Measurements from ENCODE around the gene HERPUD2. TPM values are rescaled to one million over a fixed set of nuclear protein-coding genes. Genes with fewer than 3 reads are reported as not detected.

The HERPUD2 gene
- total RNA-seq, 4 donors from 2014 or later: 17.6 to 118 (median 37.7) TPM

GRCh38 chr7:35727571-35727970, 32.6 kb upstream of the HERPUD2 start:
- H3K9me3 ChIP-seq: no peaks in the 10 kb centered on the region
- H3K36me3 ChIP-seq: no peaks in the 10 kb centered on the region
- peak overlapping the region in 2 of 4 donors; percentile 79 for H3K27ac ChIP-seq
- no peak for TF ChIP-seq POLR2A (IDR thresholded peaks at IDR 0.05)
- TF ChIP-seq POLR2AphosphoS5 (IDR thresholded peaks at IDR 0.05): no peak
- no peak for TF ChIP-seq EP300 (IDR thresholded peaks at IDR 0.05; ENCODE audit: low read depth)
- TF ChIP-seq CTCF (IDR thresholded peaks at IDR 0.05): no peak
- 86% methylated on average over 2 of the region's 2 CpGs; no CpG with 5 or more reads in 1 of the 2 donors for WGBS, 2 donors (ENCODE audit: low coverage in 1 of 2)
- in situ Hi-C loops (cut with MboI; ENCODE audit: low pct_ligation_motif_present in 1 of 4, low pct_unique_long_range_greater_than_20kb in 1 of 4, low sequenced_read_pairs in 3 of 4): no loop called here
- intact Hi-C loops (cut with DNase I; ENCODE audit: low total_unique reads): no loop called here
- no peak for DNase-seq
- peaks cover 3 to 27% (median 16%) of the 10 kb centered on the region in 4 donors for H3K4me1 ChIP-seq
- no peaks in the 10 kb centered on the region for H3K27me3 ChIP-seq
- no peak overlapping the region for H3K4me3 ChIP-seq

DNA sequence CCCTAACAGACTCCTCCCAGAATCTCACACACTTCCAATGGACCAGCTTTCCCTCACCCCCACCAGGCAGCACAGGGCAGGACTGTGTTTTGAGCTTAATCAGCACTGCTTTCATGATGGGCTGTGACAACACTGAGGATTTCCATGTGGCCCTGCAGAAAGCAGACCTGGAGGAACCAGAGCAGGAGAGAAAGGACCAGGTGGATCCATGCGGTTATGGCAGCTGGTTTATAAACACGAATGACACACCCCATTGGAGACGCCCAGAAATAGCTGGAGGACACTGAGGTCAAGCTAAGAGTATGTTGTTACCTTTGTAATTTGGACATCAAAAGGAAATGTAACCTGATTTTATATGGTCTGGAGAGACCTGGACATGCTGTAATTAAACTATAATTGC, 31.7 kb upstream of the HERPUD2 start:
- Histone ChIP-seq H3K9me3 (no peaks in the 10 kb centered on the region), H3K4me1 (peaks cover 3 to 27% (median 16%) of the 10 kb centered on the region in 4 donors), H3K4me3 (no peak overlapping the region), H3K27me3 (no peaks in the 10 kb centered on the region), H3K36me3 (no peaks in the 10 kb centered on the region), H3K27ac (no peak overlapping the region)
- in situ Hi-C loops (cut with MboI; ENCODE audit: low pct_ligation_motif_present in 1 of 4, low pct_unique_long_range_greater_than_20kb in 1 of 4, low sequenced_read_pairs in 3 of 4) (no loop called here), intact Hi-C loops (cut with DNase I; ENCODE audit: low total_unique reads) (no loop called here)
- no peak for TF ChIP-seq POLR2AphosphoS5 (IDR thresholded peaks at IDR 0.05)
- TF ChIP-seq EP300 (IDR thresholded peaks at IDR 0.05; ENCODE audit: low read depth): no peak
- TF ChIP-seq CTCF (IDR thresholded peaks at IDR 0.05): no peak
- TF ChIP-seq POLR2A (IDR thresholded peaks at IDR 0.05): no peak
- no peak for DNase-seq
- WGBS, 2 donors (ENCODE audit: low coverage in 1 of 2): 62 to 86% methylated on average over 3 of the region's 3 CpGs

DNA sequence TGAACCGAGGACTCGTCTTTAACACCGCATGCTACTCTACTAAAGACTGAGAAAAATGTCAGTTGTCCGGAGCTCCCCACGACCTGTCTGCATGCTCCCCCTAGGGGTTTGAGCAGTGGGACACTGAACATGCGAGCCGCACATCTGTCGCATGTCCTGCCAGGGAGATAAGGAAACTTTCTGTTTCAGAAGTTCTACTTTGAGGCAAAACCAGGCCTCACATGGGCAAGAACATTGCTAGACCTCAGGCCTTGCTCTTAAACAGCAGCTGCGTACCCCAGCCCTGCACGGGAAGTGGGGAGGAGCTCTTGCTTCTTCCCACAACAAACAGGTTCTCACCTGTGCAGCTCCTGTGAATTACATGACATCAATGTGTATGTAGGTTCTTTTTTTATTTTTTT, 30.3 kb upstream of the HERPUD2 start:
- no peaks in the 10 kb centered on the region for H3K36me3 ChIP-seq
- in situ Hi-C loops (cut with MboI; ENCODE audit: low pct_ligation_motif_present in 1 of 4, low pct_unique_long_range_greater_than_20kb in 1 of 4, low sequenced_read_pairs in 3 of 4): no loop called here
- DNase-seq: peak; percentile 71
- no peak overlapping the region for H3K4me3 ChIP-seq
- no peaks in the 10 kb centered on the region for H3K27me3 ChIP-seq
- intact Hi-C loops (cut with DNase I; ENCODE audit: low total_unique reads): no loop called here
- H3K27ac ChIP-seq: peak overlapping the region in 1 of 4 donors; percentile 41
- H3K9me3 ChIP-seq: no peaks in the 10 kb centered on the region
- H3K4me1 ChIP-seq: peaks cover 3 to 27% (median 16%) of the 10 kb centered on the region in 4 donors
- 75% methylated on average over 10 of the region's 10 CpGs; no CpG with 5 or more reads in 1 of the 2 donors for WGBS, 2 donors (ENCODE audit: low coverage in 1 of 2)
- TF ChIP-seq EP300 (IDR thresholded peaks at IDR 0.05; ENCODE audit: low read depth): no peak
- TF ChIP-seq POLR2A (IDR thresholded peaks at IDR 0.05): no peak
- no peak for TF ChIP-seq POLR2AphosphoS5 (IDR thresholded peaks at IDR 0.05)
- TF ChIP-seq CTCF (IDR thresholded peaks at IDR 0.05): no peak

GRCh38 chr7:35723011-35723410, 28.1 kb upstream of the HERPUD2 start:
- intact Hi-C loops (cut with DNase I; ENCODE audit: low total_unique reads): no loop called here
- Histone ChIP-seq H3K27me3 (no peaks in the 10 kb centered on the region), H3K4me3 (no peak overlapping the region), H3K9me3 (no peaks in the 10 kb centered on the region), H3K36me3 (no peaks in the 10 kb centered on the region), H3K27ac (no peak overlapping the region), H3K4me1 (peaks cover 0 to 10% (median 2%) of the 10 kb centered on the region in 4 donors)
- TF ChIP-seq POLR2AphosphoS5 (IDR thresholded peaks at IDR 0.05) (no peak), CTCF (IDR thresholded peaks at IDR 0.05) (no peak), EP300 (IDR thresholded peaks at IDR 0.05; ENCODE audit: low read depth) (no peak)
- no peak for DNase-seq
- 79 to 84% methylated on average over 4 of the region's 4 CpGs for WGBS, 2 donors (ENCODE audit: low coverage in 1 of 2)
- in situ Hi-C loops (cut with MboI; ENCODE audit: low pct_ligation_motif_present in 1 of 4, low pct_unique_long_range_greater_than_20kb in 1 of 4, low sequenced_read_pairs in 3 of 4): loop anchor here in 1 of 4 donors (25.0 kb wide), 3 partner anchors 89 to 589 kb away; partner anchors contain the start of gene SEPTIN7

All from transverse colon (tissue), 4 donors.